ENCODE measurements around the gene USP50.
"Not testable (repeated sequence)": the region's sequence is repeated elsewhere in the genome, so short reads cannot be mapped to it uniquely, and the experiment has no call there.

Gene USP50

DNA sequence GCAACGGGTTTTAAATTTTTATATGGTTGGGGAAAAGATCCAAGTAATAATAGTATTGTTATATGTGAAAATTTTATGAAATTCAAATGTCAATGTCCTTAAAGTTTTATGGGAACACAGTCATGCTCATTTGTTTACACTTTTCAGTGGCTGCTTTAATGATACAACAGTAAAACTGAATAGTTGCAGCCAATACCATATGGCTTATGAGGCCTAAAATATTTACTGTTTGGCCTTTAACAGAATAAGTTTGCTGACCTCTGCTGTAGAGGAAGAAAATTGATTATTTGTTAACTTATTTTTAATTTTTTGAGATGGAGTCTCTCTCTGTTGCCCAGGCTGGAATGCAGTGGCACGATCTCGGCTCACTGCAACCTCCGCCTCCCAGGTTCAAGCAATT is 44.7 kb downstream of the USP50 start:
- no peak for DNase-seq

DNA sequence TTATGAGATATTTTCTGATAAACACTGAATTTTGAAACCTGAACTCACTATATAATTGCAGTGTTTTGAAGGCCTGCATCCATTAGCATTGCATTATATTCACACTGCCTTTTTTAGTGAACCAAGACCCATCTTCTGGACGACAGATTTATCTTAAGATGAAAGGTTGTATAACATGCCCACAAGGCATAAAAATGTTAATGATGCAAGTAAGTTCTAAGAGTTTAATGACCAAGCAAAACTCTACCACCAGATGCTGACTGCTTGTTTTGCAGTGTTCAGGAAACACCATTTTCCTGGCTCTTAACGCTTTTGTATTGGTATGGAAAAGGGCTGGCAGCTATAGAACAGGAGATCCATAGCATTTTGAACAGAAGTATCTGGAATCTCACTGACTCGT is 46.1 kb downstream of the USP50 start:
- no peak for DNase-seq

DNA sequence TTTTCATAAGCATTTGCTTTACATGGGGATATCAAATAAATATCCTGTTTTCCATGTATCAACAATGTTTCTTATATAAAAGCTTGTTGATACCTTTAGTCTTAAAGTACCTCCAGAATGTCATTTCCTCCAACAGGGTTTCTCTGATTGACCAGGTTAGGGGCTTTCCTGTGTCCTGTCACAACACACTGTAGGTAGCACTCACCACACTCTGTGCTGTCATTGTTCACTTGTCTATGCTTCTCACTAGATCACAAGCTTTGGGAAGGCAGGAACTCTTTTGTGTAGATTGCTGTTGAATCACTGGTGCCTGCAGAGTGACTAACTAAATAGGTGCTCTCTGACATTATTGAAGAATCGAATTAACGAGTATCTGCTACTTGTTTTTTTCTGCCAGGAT is 49.8 kb downstream of the USP50 start:
- DNase-seq: no peak

DNA sequence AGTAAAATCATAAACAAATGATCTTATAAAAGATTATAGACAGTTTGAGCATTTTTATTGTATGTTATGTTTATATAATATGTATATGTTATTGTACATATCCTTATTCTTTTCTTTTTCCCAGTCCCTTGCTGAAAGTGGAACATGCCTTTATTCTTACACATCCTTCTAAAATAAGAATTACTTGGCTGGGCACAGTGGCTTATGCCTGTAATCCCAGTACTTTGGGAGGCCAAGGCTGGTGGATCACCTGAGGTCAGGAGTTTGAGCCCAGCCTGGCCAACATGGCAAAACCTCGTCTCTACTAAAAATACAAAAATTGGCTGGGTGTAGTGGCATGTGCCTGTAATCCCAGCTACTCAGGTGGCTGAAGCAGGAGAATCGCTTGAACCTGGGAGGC is 51.9 kb downstream of the USP50 start:
- not testable (repeated sequence) for DNase-seq

DNA sequence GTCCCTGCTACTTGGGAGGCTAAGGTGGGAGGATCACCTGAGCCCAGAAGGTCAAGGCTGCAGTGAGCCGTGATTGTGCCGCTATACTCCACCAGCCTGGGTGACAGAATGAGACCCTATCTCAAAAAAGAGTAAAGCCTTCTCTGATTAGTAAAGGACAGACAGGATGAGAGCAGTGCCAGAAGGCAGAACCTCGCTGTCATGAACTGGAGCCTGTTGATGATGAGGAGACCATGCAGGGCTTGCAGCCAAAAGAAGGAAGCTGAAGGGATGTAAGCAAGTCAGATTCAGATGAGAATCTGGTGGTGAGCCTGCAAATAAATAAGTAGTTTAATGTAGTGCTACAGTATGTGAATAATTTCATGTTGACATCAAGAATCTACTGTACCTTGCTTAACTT is 52.8 kb downstream of the USP50 start:
- no peak for DNase-seq

DNA sequence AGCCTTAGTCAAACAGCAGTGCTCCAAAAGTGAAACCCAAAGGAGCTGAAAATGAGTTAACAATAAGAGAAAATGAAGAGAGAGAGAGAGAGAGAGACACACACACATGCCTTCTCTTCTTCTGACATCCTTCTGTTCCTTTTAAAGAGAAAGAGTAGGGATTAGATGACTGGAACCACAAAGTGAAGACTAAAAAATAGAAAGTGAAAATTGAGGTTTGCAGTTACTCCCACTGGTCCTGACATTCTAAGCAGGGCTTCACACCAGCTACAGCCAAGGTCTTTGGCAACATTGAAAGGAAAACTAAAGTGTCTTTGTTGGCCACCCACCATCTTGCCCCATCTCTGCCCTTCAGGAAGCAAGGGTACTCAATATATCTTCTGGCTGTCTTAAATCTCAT is 59.2 kb downstream of the USP50 start:
- no peak for DNase-seq

DNA sequence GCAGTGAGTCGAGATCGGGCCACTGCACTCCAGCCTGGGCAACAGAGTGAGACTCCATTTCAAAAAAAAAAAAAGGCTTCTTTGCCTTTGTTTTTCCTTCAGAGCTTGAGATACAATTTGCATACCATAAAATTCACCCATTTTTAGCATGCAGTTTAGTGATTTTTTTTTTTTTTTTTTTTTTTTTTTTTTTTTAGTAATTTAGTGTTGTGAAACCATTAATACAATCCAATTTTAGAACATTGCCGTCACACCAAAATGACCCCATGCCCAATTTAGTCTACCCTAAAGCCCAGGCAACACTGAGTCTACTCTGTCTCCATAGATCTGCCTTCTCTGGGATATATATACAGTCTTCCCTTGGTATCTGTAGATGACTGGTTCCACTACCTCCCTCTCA is 61.1 kb downstream of the USP50 start:
- no peak for DNase-seq

DNA sequence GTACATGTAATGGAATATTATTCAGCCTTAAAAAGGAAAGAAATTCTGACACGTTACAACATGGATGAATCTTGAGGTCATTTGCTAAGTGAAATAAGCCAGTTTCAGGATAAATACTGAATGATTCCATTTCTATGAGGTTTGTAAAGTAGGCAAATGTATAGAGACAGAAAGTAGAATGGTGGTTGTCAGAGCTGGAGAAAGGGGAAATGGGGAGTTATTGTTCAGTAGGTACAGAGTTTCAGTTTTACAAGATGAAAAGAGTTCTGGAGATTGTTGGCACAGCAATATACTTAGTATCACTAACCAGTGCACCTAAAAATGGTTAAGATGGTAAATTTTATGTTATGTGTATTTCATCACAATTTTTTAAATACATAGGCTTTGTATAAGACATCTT is 61.7 kb downstream of the USP50 start:
- DNase-seq: no peak

DNA sequence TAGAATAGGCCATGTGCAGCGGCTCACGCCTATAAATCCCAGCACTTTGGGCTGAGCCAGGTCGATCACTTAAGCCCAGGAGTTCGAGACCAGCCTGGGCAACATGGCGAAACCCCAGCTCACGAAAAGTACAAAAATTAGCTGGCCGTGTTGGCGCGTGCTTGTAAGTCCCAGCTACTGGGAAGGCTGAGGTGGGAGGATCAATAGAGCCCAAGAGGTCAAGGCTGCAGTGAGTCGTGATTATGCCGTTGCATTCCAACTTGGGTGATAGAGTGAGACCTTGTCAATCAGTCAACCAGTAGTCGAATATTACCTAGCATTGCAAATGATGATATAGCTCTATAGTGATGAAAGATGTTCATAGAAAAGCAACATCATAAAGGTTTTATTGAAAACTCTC is 70.3 kb downstream of the USP50 start:
- no peak for DNase-seq

DNA sequence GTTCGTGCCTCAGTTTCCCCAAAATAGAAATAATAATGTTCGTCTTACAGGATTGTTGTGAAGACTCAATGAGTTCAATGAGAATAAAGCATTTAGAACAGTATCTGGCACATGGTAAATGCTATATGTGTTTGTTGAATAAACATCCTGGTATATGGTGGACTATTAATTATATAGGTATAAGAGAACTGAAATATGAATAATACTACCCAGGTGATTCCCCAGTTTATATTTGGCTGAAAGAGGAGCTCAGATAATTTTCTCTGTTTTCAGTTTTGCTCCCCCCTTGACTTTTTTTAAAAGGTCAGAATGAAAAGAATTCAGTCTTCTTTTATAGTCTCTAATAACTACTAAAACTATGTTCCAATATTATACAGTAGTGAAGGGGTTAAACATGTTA is 75.4 kb downstream of the USP50 start:
- DNase-seq: no peak

DNA sequence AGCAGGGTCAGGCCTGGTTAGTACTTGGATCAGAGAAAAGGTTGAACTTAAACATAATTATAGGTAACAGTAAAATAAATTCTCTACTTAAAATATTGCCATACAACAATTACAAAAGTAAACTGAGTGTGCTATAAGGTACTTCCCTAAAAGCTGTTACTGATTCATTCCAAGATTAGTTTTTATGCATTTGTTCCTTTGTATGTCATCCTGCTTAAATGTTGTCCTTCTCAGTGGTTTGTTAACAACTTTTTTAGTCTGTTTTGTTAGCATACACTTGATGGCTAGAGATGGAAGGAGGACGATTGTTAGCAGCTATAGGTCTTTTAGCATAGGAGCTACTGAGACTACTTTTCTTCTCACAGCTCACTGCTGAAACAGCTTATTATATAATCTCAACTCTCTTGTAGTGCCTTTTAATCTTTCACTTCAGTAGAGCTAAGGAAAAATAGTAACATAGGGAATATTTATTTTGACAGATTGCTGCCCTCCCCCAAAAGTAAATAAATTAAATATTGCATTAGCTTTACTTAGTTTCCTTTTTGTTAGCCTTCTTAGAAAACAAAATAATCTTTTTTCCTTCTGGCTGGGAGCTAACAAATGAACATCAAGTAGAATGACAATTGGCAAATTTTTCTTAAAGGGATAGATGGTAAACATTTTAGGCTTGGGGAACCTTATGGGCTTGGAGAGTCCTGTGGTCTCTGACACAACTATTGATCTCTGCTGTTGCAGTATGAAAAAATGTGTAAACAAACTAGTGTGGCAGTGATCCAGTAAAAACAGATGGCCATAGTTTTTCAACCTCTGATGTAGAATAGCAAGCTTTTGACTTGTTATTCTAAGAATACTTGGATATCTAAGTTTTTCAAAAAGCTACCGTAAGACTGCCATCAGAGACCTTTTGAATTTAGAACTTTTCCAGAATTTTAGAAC is 82.8 kb downstream of the USP50 start:
- DNase-seq: no peak

DNA sequence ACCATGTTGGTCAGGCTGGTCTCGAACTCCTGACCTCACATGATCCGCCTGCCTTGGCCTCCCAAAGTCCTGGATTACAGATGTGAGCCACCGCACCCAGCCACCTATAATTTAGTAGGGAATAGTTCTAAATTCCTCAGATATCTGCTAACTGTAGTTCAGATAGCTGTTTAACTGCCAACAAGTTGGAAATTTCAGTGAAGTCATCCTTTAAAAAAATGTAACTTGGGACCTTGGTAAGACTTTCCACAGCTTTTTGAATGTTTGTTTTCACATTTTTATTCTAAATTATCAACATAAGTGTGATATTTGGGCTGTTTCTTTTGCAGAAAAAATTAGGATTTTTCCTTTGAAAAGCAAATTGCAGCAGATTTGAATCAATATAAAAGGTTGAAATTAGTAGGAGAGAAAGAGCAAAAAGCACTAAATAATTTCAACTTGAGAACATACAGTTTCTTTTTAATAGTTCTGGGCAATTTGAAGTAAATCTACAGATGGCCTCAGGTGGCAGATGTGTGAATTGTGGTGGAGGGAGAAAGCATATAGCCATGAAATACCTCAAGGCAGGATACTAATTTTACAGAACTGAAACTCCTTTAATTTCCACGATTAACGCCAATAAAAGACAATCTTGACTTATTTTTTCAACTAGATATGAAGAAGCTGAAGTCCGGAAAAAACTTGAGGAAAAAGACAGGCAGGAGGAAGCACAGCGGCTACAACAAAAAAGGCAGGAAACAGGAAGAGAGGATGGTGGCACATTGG is 87.9 kb downstream of the USP50 start:
- no peak for DNase-seq

DNA sequence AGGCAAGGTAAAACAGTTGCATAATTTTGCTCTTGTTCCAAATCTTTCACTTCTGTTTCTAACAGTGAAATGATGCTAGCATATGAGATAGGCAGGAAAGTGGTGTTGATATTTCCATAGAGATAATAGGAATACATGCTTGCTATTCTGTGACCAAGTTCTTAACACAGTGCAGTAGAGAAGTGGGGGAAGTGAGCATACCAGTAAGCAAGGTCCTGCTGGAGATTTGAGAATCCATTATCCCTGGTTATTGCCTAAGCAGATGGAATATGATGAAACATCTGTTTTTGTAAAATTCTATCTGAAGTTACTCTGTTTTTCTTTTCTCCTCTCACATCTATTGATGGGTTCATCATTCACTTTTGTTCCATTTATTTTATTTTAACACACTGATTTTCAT is 93.5 kb downstream of the USP50 start:
- DNase-seq: no peak
